Measurements from ENCODE around the gene ZNF496.
"Not testable (repeated sequence)": the region's sequence is repeated elsewhere in the genome, so short reads cannot be mapped to it uniquely, and the experiment has no call there.

DNA sequence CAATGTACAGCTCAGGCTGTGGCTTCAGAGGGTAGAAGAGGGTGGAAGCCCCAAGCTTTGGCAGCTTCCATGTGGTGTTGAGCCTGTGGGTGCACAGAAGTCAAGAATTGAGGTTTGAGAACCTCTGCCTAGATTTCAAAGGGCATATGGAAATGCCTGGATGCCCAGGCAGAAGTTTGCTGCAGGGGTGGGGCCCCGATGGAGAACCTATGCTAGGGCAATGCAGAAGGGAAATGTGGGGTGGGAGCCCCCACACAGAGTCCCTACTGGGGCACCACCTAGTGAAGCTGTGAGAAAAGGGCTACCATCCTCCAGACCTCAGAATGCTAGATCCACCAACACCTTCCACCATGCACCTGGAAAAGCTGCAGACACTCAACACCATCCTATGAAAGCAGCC lies 34.7 kb upstream of the ZNF496 start:
- TF ChIP-seq, protein P1, sequence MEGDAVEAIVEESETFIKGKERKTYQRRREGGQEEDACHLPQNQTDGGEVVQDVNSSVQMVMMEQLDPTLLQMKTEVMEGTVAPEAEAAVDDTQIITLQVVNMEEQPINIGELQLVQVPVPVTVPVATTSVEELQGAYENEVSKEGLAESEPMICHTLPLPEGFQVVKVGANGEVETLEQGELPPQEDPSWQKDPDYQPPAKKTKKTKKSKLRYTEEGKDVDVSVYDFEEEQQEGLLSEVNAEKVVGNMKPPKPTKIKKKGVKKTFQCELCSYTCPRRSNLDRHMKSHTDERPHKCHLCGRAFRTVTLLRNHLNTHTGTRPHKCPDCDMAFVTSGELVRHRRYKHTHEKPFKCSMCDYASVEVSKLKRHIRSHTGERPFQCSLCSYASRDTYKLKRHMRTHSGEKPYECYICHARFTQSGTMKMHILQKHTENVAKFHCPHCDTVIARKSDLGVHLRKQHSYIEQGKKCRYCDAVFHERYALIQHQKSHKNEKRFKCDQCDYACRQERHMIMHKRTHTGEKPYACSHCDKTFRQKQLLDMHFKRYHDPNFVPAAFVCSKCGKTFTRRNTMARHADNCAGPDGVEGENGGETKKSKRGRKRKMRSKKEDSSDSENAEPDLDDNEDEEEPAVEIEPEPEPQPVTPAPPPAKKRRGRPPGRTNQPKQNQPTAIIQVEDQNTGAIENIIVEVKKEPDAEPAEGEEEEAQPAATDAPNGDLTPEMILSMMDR (IDR thresholded peaks at IDR 0.05; ENCODE audit: low read length) = not testable (repeated sequence)
- not testable (repeated sequence) for TF ChIP-seq EZH2 (IDR thresholded peaks at IDR 0.05; ENCODE audit: borderline replicate concordance, low read length)
